H1 (cell line): ENCODE data around the gene CD226. TPM values are rescaled to one million over a fixed set of nuclear protein-coding genes. Genes with fewer than 3 reads are reported as not detected.

Experiments
- USF2 ChIP-seq: IDR thresholded peaks from 2 replicates; pipeline ENCODE4 v1.6.1; 2011; ENCODE audit warnings: low read length, improper control_type of control experiment
- polyA plus RNA-seq, 7 experiments: library from polyadenylated mRNA; depleted of rRNA in 3 of 7; stranded (reverse) in 5 of 7; unstranded in 2 of 7; fragments of >200 nt in 5 of 7; fragments of 200-250 nt in 2 of 7; gene quantifications; 1 replicate in 5 of 7; 2 replicates in 1 of 7; 4 replicates in 1 of 7; pipeline versions ENCODE4 v1.2.1 to v1.2.3, GENCODE V29; 2011 to 2013; ENCODE audit warnings: missing spikeins in 2 of 7, mixed read lengths in 2 of 7
- total RNA-seq: library from RNA; stranded (reverse); fragmentation: NEBNext Ultra II Directional; extraction: Animal tissue kit (Norgen Biotek cat#: 25700); gene quantifications from 2 replicates; pipeline ENCODE4 v1.2.1, GENCODE V29; 2021

The CD226 gene
- total and polyA plus RNA-seq, 2 of the 8 experiments (the other 6 are each of a cell fraction or from before 2014, with no cell fraction given): not detected

- no peak for TF ChIP-seq USF2
Measured at GRCh38 chr18:69887256-69887655, 60.4 kb downstream of the CD226 start (continued).
